Skeletal muscle tissue (tissue), 4 donors: ENCODE data around the gene XAF1. TPM values are rescaled to one million over a fixed set of nuclear protein-coding genes. Genes with fewer than 3 reads are reported as not detected.

Source experiments
- H3K27ac ChIP-seq: one replicate; pipeline ENCODE4 v1.7.0; 2013; ENCODE audit warnings: mild to moderate bottlenecking, low read depth, low read length, inconsistent platforms
- H3K27me3 ChIP-seq, 3 donors: one replicate each; pipeline ENCODE4 v1.7.0; 2013; ENCODE audit warnings: low read length in 3 of 3; ENCODE audit not compliant: control insufficient read depth in 3 of 3, insufficient read depth in 3 of 3
- H3K36me3 ChIP-seq, 3 donors: one replicate each; pipeline ENCODE4 v1.7.0; 2013; ENCODE audit warnings: low read length in 3 of 3; ENCODE audit not compliant: control insufficient read depth in 3 of 3, insufficient read depth in 3 of 3
- H3K4me1 ChIP-seq, 3 donors: one replicate each; pipeline ENCODE4 v1.7.0; 2013; ENCODE audit warnings: low read length in 3 of 3, mild to moderate bottlenecking in 3 of 3; ENCODE audit not compliant: control insufficient read depth in 3 of 3, insufficient read depth in 3 of 3
- H3K4me3 ChIP-seq, 3 donors: one replicate each; pipeline ENCODE4 v1.7.0; 2013; ENCODE audit warnings: low read length in 3 of 3
- H3K9ac ChIP-seq, 3 donors: one replicate each; pipeline ENCODE4 v1.7.0; 2013; ENCODE audit warnings: low read length in 3 of 3, mild to moderate bottlenecking in 3 of 3, moderate library complexity in 2 of 3, low read depth in 1 of 3
- H3K9me3 ChIP-seq, 3 donors: one replicate each; pipeline ENCODE4 v1.7.0; 2013; ENCODE audit warnings: low read length in 3 of 3; ENCODE audit not compliant: control insufficient read depth in 3 of 3
- total RNA-seq: library from RNA; depleted of rRNA; stranded (reverse); fragments of >200 nt; gene quantifications from one replicate; pipeline ENCODE4 v1.2.3, GENCODE V29; 2014
- donor health status: Osteomylitis.

The XAF1 gene, protein sequence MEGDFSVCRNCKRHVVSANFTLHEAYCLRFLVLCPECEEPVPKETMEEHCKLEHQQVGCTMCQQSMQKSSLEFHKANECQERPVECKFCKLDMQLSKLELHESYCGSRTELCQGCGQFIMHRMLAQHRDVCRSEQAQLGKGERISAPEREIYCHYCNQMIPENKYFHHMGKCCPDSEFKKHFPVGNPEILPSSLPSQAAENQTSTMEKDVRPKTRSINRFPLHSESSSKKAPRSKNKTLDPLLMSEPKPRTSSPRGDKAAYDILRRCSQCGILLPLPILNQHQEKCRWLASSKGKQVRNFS
- 7.3 TPM for total RNA-seq

DNA sequence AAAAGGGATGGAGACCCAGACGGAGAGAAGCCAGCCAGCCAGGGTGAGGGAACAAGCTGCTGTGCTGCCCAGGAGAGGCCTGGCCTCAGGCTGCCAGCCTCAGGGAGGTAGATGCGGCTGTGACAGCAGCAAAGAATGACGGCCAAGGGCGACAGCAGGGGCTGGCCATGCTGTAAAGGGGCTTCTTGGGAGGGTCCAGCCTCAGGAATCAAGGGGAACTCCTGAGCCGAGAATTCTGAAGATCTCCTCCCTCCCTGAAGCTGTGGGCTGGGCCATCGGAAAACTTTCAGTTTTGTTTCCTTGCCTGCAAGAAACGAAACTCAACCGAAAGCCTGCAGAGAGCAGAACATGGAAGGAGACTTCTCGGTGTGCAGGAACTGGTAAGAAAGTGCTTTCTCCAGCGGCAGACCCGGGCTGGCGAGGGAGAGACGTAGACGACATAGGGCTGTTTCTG lies at the start of gene XAF1:
TSS of gene XAF1 (plus strand) at position 316 of the 454 bp plus-strand sequence. CDS start at position 349, 33 bp downstream.
- Histone ChIP-seq H3K9ac (peak within 1 kb of the TSS; percentile 81 to 82 (median 81)), H3K27ac (peak within 1 kb of the TSS; percentile 89), H3K9me3 (no peaks in the 10 kb centered on the region), H3K4me3 (peak within 1 kb of the TSS; percentile 70 to 82 (median 76)), H3K4me1 (peaks cover 30 to 40% (median 39%) of the 10 kb centered on the region in 3 donors), H3K27me3 (peaks cover 3 to 7% (median 4%) of the 10 kb centered on the region in 3 donors), H3K36me3 (peaks cover 0 to 19% (median 11%) of the 10 kb centered on the region in 3 donors)

DNA sequence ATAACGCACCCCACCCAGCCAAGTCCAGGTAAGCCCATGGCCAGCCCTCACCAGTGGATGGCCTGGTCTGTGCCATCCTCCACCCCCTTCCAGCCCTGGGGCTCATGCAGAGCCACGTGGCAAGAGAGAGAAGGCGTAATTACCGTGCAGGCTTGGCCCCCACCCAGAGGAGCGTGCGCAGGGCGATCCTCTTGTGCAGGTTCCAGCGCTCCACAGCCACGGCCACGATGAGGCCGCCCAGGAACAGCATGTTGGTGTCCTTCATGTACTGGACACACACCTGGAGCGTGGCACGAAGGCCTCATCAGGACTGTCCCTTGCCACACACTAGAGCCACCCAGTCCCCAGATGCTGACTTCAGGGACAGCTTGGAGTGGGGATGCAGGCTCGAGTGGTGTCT lies 49.3 kb upstream of the XAF1 start:
- no peak overlapping the region for H3K4me3 ChIP-seq
- H3K27me3 ChIP-seq, result peaks cover 30 to 50% (median 42%) of the 10 kb centered on the region in 3 donors
- no peak overlapping the region for H3K9ac ChIP-seq
- H3K27ac ChIP-seq, result no peak overlapping the region
- H3K36me3 ChIP-seq, result no peaks in the 10 kb centered on the region
- H3K4me1 ChIP-seq, result no peaks in the 10 kb centered on the region
- no peaks in the 10 kb centered on the region for H3K9me3 ChIP-seq

DNA sequence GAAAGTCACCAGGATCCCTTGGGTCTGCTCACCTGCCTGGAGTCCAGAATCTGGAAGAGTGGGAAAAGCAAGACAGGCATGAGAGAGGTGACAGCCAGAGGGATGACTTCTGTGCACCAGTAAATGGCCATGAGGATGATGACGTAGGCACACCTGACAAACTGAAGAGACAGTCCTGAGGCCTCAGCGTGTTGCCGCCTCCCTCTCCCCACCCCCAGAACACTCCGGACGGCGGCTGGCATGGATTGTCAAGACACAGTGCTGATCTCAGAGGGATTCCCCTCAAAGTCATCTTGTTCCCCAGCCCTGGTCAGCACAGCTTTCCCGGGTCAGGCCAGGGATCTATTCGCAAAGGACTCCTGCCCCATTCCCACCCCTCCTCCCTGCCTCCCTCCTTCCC lies 48.9 kb upstream of the XAF1 start:
- Histone ChIP-seq H3K4me3 (no peak overlapping the region), H3K36me3 (no peaks in the 10 kb centered on the region), H3K27me3 (peaks cover 35 to 55% (median 47%) of the 10 kb centered on the region in 3 donors), H3K9ac (no peak overlapping the region), H3K9me3 (no peaks in the 10 kb centered on the region), H3K4me1 (no peaks in the 10 kb centered on the region), H3K27ac (no peak overlapping the region)

DNA sequence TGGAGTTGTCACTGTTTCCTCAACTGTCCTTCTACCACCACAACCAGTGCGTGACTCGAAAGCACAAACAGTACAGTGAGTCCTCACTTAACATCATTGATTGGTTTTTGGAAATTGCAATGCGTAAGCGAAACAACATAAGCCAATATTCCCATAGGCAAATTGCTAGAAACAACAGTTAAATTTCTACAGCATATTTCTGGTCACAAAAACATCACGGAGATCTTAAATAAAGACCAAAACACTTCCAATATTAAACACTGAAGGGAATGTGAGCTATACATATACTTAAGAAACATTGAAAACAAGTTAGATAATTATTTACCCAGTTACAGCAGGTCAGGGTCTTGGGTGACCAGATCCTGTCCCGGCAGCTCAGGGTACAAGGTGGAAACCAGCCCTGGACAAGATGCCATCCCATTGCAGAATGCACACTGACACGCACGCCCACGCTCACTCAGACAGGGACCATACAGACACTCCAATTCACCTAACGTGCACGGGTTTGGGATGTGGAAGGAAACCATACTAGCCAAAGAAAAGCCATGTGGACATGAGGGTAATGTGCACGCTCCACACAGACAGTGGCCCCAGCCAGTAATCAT lies 47.4 kb upstream of the XAF1 start:
- Histone ChIP-seq H3K27me3 (peaks cover 42 to 60% (median 52%) of the 10 kb centered on the region in 3 donors), H3K36me3 (no peaks in the 10 kb centered on the region), H3K4me1 (peaks cover 0 to 8% (median 4%) of the 10 kb centered on the region in 3 donors), H3K9me3 (no peaks in the 10 kb centered on the region), H3K27ac (no peak overlapping the region), H3K9ac (no peak overlapping the region), H3K4me3 (no peak overlapping the region)

DNA sequence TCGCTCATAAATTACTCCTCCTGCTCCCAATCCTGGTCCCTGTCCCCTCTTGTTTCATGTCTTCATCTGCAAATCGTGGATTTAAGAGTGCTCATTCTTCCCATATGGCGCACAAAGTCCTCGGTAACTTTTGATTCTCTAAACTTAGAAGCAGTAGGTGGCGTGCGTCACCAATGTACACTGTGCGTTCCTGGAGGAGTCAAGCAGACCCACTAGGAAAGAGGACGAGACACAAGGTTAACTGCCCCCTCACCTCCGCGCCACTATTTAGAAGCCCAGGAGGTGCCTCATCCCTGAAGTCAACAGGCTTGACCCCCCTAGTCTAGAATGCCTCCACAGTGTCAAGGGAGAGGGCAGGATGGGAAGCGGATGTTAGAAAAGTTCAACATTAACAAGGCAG lies 45.5 kb upstream of the XAF1 start:
- Histone ChIP-seq H3K9me3 (peaks cover 3 to 4% (median 3%) of the 10 kb centered on the region in 3 donors), H3K9ac (no peak overlapping the region), H3K4me3 (no peak overlapping the region), H3K4me1 (peaks cover 0 to 8% (median 4%) of the 10 kb centered on the region in 3 donors), H3K27ac (no peak overlapping the region), H3K36me3 (no peaks in the 10 kb centered on the region), H3K27me3 (peaks cover 43 to 62% (median 56%) of the 10 kb centered on the region in 3 donors)

DNA sequence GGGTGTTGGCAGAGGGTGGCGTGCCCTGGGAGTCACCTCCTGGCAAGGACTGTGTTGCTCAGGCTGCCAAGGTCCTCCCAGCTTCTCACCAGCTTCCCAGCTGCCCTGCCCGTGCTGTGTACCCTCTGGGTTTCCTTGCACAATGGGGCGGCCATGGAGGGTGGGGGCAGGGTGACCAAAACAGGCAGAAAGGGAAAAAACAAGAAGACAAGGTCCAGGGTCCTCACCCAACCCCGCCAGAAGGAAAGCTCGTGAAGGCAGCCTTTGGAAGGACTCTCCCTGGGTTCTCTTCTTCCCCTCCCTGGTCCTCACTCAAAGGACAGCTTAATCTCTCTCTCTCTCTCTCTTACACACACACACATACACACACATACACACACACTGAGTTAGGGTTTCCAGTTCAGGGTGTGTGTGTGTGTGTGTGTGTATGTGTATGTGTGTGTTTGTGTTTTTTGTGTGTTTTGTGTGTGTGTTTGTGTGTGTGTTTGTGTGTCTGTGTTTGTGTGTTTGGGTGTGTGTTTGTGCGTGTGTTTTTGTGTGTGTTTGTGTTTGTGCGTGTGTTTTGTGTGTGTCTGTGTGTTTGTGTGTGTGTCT lies 44.7 kb upstream of the XAF1 start:
- Histone ChIP-seq H3K4me1 (peaks cover 0 to 8% (median 4%) of the 10 kb centered on the region in 3 donors), H3K36me3 (no peaks in the 10 kb centered on the region), H3K27ac (no peak overlapping the region), H3K4me3 (no peak overlapping the region), H3K9ac (no peak overlapping the region), H3K27me3 (peaks cover 36 to 57% (median 54%) of the 10 kb centered on the region in 3 donors), H3K9me3 (peaks cover 3 to 7% (median 3%) of the 10 kb centered on the region in 3 donors)

DNA sequence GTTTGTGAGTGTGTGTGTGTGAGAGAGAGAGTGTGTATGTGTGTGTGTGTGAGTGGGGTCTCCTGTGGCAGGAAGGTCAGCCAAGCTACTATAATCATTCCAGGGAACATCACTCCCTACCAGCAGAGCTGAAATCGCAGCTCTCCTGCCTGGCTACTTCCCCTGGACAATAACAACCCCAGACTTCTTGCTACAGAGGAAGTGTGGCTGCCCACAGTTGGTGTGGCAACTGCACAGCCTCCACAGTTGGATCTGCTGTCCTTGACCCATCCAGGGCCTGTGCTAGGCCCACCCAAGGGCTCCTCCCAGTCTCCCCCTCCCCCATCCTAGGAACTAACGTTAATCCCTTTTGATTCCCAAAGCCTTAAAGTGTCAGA lies 44.2 kb upstream of the XAF1 start:
- no peak overlapping the region for H3K4me3 ChIP-seq
- peaks cover 0 to 8% (median 4%) of the 10 kb centered on the region in 3 donors for H3K4me1 ChIP-seq
- no peaks in the 10 kb centered on the region for H3K36me3 ChIP-seq
- H3K27me3 ChIP-seq, result peaks cover 32 to 52% (median 49%) of the 10 kb centered on the region in 3 donors
- H3K27ac ChIP-seq, result no peak overlapping the region
- H3K9ac ChIP-seq, result no peak overlapping the region
- H3K9me3 ChIP-seq, result peaks cover 3 to 7% (median 3%) of the 10 kb centered on the region in 3 donors

DNA sequence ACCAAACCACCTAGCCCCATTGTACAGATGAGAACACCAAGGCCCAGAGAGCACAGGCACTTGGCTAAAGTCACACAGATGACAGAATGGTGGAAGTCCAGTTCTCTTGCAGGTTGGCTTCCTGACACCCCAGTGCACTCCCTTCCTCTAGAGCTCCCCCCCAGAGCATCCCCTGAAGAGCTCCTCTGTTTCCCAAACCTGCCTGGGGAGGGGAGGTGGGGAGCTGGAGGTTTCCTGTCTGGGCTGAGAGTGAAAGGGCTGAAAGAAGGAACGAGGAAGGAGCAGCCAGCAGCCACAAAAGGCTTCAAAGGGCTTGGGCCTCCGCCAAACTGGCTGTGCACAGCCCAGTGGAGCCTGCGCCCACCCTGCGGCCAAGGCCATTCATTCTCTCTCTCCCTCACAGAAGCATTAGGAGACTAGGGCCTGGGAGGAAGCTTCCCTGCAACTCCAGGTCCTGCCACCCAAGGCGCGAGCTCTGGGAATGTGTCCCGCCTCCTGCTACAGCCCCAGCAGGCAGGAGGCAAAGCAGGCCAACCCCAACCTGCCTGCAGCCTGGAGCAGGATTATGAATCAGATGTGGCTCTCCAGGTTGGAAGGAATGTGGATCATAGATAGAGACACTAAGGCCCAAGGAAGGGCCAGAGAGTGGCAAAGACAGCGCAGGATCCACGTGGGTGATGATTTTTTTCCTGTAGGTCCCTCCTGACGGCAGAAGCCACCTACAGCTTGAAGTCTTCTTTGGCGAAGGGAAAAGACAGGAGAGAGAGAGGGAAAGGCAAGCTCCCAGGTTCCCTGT lies 43.6 kb upstream of the XAF1 start:
- Histone ChIP-seq H3K9me3 (peaks cover 3 to 7% (median 3%) of the 10 kb centered on the region in 3 donors), H3K4me3 (no peak overlapping the region), H3K36me3 (no peaks in the 10 kb centered on the region), H3K9ac (no peak overlapping the region), H3K27ac (no peak overlapping the region), H3K4me1 (peaks cover 0 to 8% (median 4%) of the 10 kb centered on the region in 3 donors), H3K27me3 (peaks cover 28 to 48% (median 45%) of the 10 kb centered on the region in 3 donors)

DNA sequence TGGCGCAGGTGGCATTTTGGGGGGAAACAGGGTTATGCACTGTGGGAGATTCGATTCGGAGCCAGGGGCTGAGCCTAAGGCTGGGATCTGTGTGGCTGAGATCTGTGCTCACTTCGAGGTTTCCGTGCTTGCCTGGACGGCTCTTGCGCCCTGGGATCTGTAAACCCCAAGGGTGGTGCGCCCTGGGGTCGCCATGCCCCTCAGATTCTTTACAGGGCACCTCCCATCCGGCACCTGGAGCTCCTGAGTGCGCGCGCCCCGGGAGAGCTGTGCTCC lies 43.1 kb upstream of the XAF1 start:
- Histone ChIP-seq H3K27me3 (peaks cover 28 to 48% (median 45%) of the 10 kb centered on the region in 3 donors), H3K27ac (no peak overlapping the region), H3K9ac (no peak overlapping the region), H3K36me3 (no peaks in the 10 kb centered on the region), H3K9me3 (peaks cover 3 to 7% (median 3%) of the 10 kb centered on the region in 3 donors), H3K4me1 (peaks cover 0 to 8% (median 4%) of the 10 kb centered on the region in 3 donors), H3K4me3 (no peak overlapping the region)
